Measurements from ENCODE around the gene MICAL3. TPM values are rescaled to one million over a fixed set of nuclear protein-coding genes. Genes with fewer than 3 reads are reported as not detected.

The MICAL3 gene
- total and polyA plus RNA-seq, 2 of the 8 experiments (the other 6 are each of a cell fraction or from before 2014, with no cell fraction given): 8.3 to 41.8 TPM

- peak overlapping the region; percentile 90 for H2AFZ ChIP-seq (ENCODE audit: low read length)
- no peaks in the 10 kb centered on the region for H3K79me1 ChIP-seq (ENCODE audit: low read depth, low read length)
- H3K79me2 ChIP-seq (ENCODE audit: control insufficient read depth in 1 of 2, insufficient read depth in 2 of 2, low read length in 2 of 2): no peaks in the 10 kb centered on the region
- peak; percentile 53 to 77 for DNase-seq (ENCODE audit: low read depth in 1 of 2, low spot score in 2 of 2)
- peaks cover 0 to 10% (median 5%) of the 10 kb centered on the region in 4 experiments; a peak in 6 of 7 replicates for H3K4me1 ChIP-seq (replicated peaks in 1 of 4; ENCODE audit: control insufficient read depth in 3 of 4, insufficient read depth in 4 of 4, low read length in 3 of 4)
- no peak overlapping the region for H4K5ac ChIP-seq (ENCODE audit: insufficient read length, low read depth, low read length)
- H4K20me1 ChIP-seq (replicated peaks in 1 of 2; ENCODE audit: control insufficient read depth in 1 of 2, insufficient read depth in 2 of 2, low read length in 2 of 2): peaks cover 1% of the 10 kb centered on the region in 2 experiments
- H2AK5ac ChIP-seq (ENCODE audit: low read depth, low read length): no peak overlapping the region
- peak overlapping the region; percentile 17; the same call in 1 of the 2 replicates for H4K8ac ChIP-seq (ENCODE audit: extremely low read depth, insufficient read depth, low read length)
- no peak overlapping the region for H4K91ac ChIP-seq (replicated peaks; ENCODE audit: insufficient read length, low read length)
- peaks cover 15 to 33% (median 25%) of the 10 kb centered on the region in 4 experiments for H3K27me3 ChIP-seq (replicated peaks in 1 of 4; ENCODE audit: control insufficient read depth in 3 of 4, extremely low read depth in 1 of 4, insufficient read depth in 3 of 4, low read length in 3 of 4)
- H3K9me3 ChIP-seq (ENCODE audit: insufficient read depth in 2 of 2, low read depth in 1 of 2, low read length in 1 of 2): no peaks in the 10 kb centered on the region
- CTCF ChIA-PET (ENCODE audit: partially characterized antibody): interaction anchor here (0.6 to 1.6 kb wide), 11 partner anchors 10 to 734 kb away, joined by 3 to 6 read pairs (median 3); no protein-coding TSS in a partner anchor
- H3K27ac ChIP-seq (ENCODE audit: low read depth, low read length): no peak overlapping the region
- peak overlapping the region; percentile 38 for H2BK120ac ChIP-seq (replicated peaks; ENCODE audit: low read depth, low read length)
- 3% methylated on average over 47 of the region's 47 CpGs; no CpG with 5 or more reads in 1 of the 2 experiments for WGBS, 2 experiments (ENCODE audit: extremely low coverage in 1 of 2, insufficient coverage in 1 of 2, insufficient read length in 1 of 2, insufficient replicate concordance in 2 of 2, low coverage in 1 of 2, low lambda C conversion rate in 2 of 2, missing lambda C conversion rate in 1 of 2)
- no peaks in the 10 kb centered on the region for H3K36me3 ChIP-seq (ENCODE audit: control insufficient read depth in 2 of 4, insufficient read depth in 4 of 4, low read length in 3 of 4)
- no peak for FAIRE-seq
- no peak overlapping the region for H3K56ac ChIP-seq (replicated peaks; ENCODE audit: insufficient read length, low read depth, low read length)
- H3K14ac ChIP-seq (ENCODE audit: insufficient read length): no peak overlapping the region
- peak overlapping the region; percentile 62 for H3K18ac ChIP-seq (ENCODE audit: extremely low read depth, low read length)
- H2BK12ac ChIP-seq (ENCODE audit: low read depth, low read length): peak overlapping the region; percentile 50; the same call in 1 of the 2 replicates
- H3K23me2 ChIP-seq (ENCODE audit: low read depth, low read length): peaks cover 13% of the 10 kb centered on the region
- peak overlapping the region; percentile 92 to 95 for H3K4me2 ChIP-seq (ENCODE audit: insufficient read depth in 1 of 2, low read depth in 2 of 2, low read length in 2 of 2)
- POLR2A ChIA-PET (ENCODE audit: partially characterized antibody): interaction anchor here (1.5 kb wide), 1 partner anchor 54 kb away, joined by 6 read pairs; the partner anchor contains the start of gene PEX26
- H3K23ac ChIP-seq (ENCODE audit: insufficient read length): no peak overlapping the region
- no peak overlapping the region for H3K4ac ChIP-seq (replicated peaks; ENCODE audit: insufficient read length, low read depth, low read length)
- H3K4me3 ChIP-seq (ENCODE audit: extremely low read depth in 1 of 4, insufficient read depth in 2 of 4, low read depth in 3 of 4, low read length in 4 of 4): peak overlapping the region; percentile 42 to 66 (median 56)
- no peak overlapping the region for H2BK20ac ChIP-seq (ENCODE audit: low read length)
- no peak overlapping the region for H2BK5ac ChIP-seq (ENCODE audit: low read depth, low read length)
- peak overlapping the region in 1 of 4 experiments; percentile 38; a peak in 2 of 7 replicates for H3K9ac ChIP-seq (replicated peaks in 1 of 4; ENCODE audit: extremely low read depth in 1 of 4, low read depth in 3 of 4, low read length in 3 of 4)
- 0 out of 2 replicates have a peak overlapping the region, but pooled peaks have one; percentile 29 for H2BK15ac ChIP-seq (ENCODE audit: low read length)
- no peak for TF ChIP-seq BCL11A (IDR thresholded peaks at IDR 0.05; ENCODE audit: low read depth in 2 of 2, low read length in 2 of 2)
- no peak for TF ChIP-seq SIRT6 (IDR thresholded peaks at IDR 0.05; ENCODE audit: low read length)
- 0 out of 2 replicates have a peak, but pooled peaks have one; percentile 20 for TF ChIP-seq CREB1 (IDR thresholded peaks at IDR 0.05)
- TF ChIP-seq JUND (IDR thresholded peaks at IDR 0.05; ENCODE audit: low read length): no peak
- no peak for TF ChIP-seq CBX8 (IDR thresholded peaks at IDR 0.05; ENCODE audit: borderline replicate concordance, low read depth, low read length)
- 0 out of 4 replicates have a peak, but pooled peaks of 1 of the 2 experiments have one; percentile 34 for TF ChIP-seq SIN3A (conservative IDR thresholded peaks at IDR 0.05 in 1 of 2, IDR thresholded peaks at IDR 0.05 in 1 of 2; ENCODE audit: low read depth in 1 of 2, low read length in 2 of 2)
Measured at GRCh38 chr22:18023509-18024275, 669 bp downstream of the MICAL3 start.
